GM06990 (cell line): ENCODE results near the gene ARHGAP26.
"Not testable (repeated sequence)": the region's sequence is repeated elsewhere in the genome, so short reads cannot be mapped to it uniquely, and the experiment has no call there.

Experiments
- DNase-seq: peaks from one replicate; pipeline ENCODE4 v3.0.0-alpha.2; 2011; ENCODE audit not compliant: insufficient read length; ENCODE audit errors: extremely low read depth
- H3K27me3 ChIP-seq: replicated peaks from 2 replicates; pipeline ENCODE4 v1.6.0; 2011; ENCODE audit warnings: low read length; ENCODE audit not compliant: control insufficient read depth, insufficient read depth
- H3K36me3 ChIP-seq: 2 replicates; pipeline ENCODE4 v1.5.1; 2011; ENCODE audit warnings: low read length; ENCODE audit not compliant: control insufficient read depth, insufficient read depth
- H3K4me3 ChIP-seq: replicated peaks from 2 replicates; pipeline ENCODE4 v1.5.1; 2011; ENCODE audit warnings: low read depth, mild to moderate bottlenecking, control low read depth, low read length
- TF ChIP-seq, protein P1 (sequence below): IDR thresholded peaks from 2 replicates; pipeline ENCODE4 v1.5.1; 2011; ENCODE audit warnings: low read length, control low read depth, mild to moderate bottlenecking, inconsistent platforms; ENCODE audit not compliant: insufficient read depth, poor library complexity, severe bottlenecking

ARHGAP26 gene

DNA sequence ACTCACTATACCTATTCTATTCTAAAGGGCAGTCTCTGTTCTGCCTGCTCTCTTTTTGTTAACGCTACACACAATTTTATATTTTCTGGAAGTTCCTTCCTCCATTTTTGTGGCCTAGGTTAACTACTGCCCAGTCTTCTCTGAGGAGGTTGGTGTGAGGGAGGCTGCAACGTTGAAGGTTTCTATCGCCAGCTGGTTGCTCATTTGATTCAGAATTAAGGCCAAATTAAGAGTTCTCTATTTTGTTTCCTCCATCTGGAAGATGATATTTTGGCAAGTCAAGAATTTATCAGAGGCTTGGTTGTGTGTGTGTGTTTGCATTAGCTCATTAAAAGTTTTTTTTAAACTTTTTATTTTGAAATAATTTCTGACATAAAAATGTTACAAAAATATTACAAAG is 175.1 kb downstream of the ARHGAP26 start:
- TF ChIP-seq, protein P1, sequence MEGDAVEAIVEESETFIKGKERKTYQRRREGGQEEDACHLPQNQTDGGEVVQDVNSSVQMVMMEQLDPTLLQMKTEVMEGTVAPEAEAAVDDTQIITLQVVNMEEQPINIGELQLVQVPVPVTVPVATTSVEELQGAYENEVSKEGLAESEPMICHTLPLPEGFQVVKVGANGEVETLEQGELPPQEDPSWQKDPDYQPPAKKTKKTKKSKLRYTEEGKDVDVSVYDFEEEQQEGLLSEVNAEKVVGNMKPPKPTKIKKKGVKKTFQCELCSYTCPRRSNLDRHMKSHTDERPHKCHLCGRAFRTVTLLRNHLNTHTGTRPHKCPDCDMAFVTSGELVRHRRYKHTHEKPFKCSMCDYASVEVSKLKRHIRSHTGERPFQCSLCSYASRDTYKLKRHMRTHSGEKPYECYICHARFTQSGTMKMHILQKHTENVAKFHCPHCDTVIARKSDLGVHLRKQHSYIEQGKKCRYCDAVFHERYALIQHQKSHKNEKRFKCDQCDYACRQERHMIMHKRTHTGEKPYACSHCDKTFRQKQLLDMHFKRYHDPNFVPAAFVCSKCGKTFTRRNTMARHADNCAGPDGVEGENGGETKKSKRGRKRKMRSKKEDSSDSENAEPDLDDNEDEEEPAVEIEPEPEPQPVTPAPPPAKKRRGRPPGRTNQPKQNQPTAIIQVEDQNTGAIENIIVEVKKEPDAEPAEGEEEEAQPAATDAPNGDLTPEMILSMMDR = no peak
- no peaks in the 10 kb centered on the region for H3K27me3 ChIP-seq
- H3K36me3 ChIP-seq = no peaks in the 10 kb centered on the region
- DNase-seq = no peak
- no peak overlapping the region for H3K4me3 ChIP-seq

DNA sequence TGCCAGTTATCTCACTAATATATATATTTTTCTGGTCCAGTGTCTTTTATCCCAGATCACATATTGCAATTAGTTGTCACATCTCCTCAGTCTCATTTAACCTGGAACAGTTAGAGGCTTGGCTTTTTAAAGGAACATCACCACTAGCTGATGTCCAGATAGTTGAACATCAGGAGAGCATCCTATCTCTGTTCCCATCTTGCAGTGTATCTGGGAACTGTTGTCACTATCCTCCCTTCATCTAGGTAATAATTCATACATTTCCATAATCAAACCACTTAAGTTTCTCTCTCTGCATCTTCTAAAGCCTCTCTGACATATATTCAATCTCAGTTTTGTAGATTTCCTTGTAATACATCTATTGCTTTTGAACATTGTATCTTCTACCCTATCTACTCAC is 175.7 kb downstream of the ARHGAP26 start:
- Histone ChIP-seq H3K27me3 (no peaks in the 10 kb centered on the region), H3K36me3 (no peaks in the 10 kb centered on the region), H3K4me3 (no peak overlapping the region)
- TF ChIP-seq, protein P1 = no peak
- no peak for DNase-seq

DNA sequence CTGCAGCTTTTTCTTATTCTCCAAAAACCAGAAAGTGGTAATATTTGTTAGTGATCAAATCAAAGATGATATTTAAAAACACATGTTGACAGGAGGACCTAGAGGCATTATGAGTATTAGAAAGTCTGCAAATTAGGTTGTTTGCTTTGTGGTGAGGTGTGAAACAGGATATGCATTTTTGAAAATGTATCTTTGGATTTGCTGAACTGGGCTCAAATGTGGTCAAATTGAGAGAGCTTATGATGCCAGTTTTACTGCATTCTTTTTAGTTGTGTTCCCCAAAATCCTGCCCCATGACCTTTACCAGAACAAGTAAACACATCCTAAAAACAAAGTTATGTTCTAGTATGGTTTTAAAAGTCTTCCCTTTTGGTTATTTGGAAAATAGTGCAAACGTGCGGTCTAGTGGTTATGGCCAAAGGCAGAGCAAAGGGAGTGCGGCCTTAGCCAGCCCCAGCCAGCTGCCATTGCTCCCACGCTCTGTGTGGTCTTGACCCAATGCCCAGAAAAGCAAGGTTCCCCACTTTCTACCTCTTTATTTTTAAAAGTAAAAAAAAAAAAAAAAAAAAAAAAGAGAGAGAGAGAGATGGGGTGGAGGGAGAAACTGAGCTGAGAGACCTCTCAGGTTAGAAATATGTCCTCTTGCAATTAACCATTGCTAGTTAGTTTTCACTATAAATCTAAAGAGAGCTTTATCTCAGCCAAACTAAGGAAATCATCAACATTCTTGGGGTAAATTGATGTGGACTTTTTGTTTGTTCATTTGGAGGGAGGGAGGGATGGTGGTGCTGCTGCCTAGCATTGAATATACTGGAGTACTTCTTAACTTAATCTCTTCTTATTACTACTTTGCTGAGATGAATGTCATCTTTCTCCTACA is 176.6 kb downstream of the ARHGAP26 start:
- no peak for DNase-seq
- Histone ChIP-seq H3K4me3 (no peak overlapping the region), H3K27me3 (no peaks in the 10 kb centered on the region), H3K36me3 (no peaks in the 10 kb centered on the region)
- TF ChIP-seq, protein P1 = no peak

DNA sequence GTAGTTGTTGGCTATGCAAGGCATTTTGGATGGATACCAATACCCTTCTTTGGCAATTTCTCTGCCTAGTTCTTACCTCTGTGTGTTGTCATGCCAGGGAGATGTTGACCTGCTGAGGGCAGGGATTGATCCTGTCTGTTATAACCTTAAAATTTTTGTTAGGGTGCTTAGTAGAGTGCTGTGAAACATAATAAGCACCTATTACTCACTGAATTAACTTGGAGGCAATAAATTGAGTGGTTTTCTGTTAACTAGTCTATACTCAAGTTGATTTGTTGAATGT is 177.2 kb downstream of the ARHGAP26 start:
- H3K4me3 ChIP-seq = no peak overlapping the region
- TF ChIP-seq, protein P1 = no peak
- no peaks in the 10 kb centered on the region for H3K36me3 ChIP-seq
- H3K27me3 ChIP-seq = no peaks in the 10 kb centered on the region
- no peak for DNase-seq

DNA sequence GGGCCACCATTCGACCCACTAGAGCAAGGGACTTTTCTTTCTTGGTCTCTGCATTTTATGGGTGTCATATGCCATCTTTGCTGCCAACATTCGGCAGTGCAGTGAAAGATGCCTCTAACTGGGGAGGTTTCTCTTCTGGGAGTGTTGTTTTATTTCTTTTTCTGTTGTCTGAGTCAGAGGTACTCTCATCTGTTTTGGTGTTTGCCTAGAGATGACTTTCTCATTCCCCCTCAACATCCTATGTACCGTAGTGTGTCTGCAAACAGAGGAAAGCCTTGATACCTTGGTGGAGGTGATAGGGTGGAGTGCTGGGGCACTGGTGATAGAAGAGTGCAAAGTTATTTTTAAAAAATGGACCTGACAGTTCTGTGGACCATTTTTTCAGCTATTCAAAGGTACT is 182.1 kb downstream of the ARHGAP26 start:
- Histone ChIP-seq H3K4me3 (no peak overlapping the region), H3K27me3 (no peaks in the 10 kb centered on the region), H3K36me3 (no peaks in the 10 kb centered on the region)
- DNase-seq = no peak
- TF ChIP-seq, protein P1 = no peak

DNA sequence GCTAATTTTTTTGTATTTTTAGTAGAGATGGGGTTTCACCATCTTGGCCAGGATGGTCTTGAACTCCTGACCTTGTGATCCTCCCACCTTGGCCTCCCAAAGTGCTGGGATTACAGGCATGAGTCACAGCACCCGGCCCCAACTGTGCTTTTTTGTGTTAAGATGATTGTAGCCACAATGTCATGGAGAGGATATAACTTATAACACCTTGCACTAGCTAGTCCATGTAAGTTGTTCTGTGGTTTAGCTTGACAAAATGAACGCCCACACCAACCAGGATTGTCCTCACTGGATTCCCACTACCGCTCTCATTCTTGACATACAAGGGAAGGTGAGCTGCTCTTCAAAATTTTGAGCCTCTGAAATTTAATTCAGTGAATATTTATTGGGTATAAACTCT is 182.7 kb downstream of the ARHGAP26 start:
- not testable (repeated sequence) for H3K36me3 ChIP-seq, H3K27me3 ChIP-seq, DNase-seq, H3K4me3 ChIP-seq
